Measurements from ENCODE around the gene CAND2. TPM values are rescaled to one million over a fixed set of nuclear protein-coding genes. Genes with fewer than 3 reads are reported as not detected.
"Not testable (repeated sequence)": the region's sequence is repeated elsewhere in the genome, so short reads cannot be mapped to it uniquely, and the experiment has no call there.

Gene CAND2
- total RNA-seq, 1 donor from 2014 or later: 1.1 TPM

- Mint-ChIP-seq H3K4me1 (ENCODE audit: low read depth) (no peaks in the 10 kb centered on the region), H3K4me3 (ENCODE audit: low read depth) (no peak overlapping the region), H3K36me3 (ENCODE audit: low read depth) (no peaks in the 10 kb centered on the region), H3K27ac (no peak overlapping the region), H3K27me3 (ENCODE audit: low read depth) (peaks cover 2% of the 10 kb centered on the region), H3K9me3 (no peaks in the 10 kb centered on the region)
- DNase-seq (ENCODE audit: low spot score): no peak
- intact Hi-C loops (cut with micrococcal nuclease): no loop called here
Observed at GRCh38 chr3:12774619-12775018, 21.9 kb upstream of the CAND2 start.

- H3K36me3 Mint-ChIP-seq (ENCODE audit: low read depth): no peaks in the 10 kb centered on the region
- peaks cover 2% of the 10 kb centered on the region for H3K27me3 Mint-ChIP-seq (ENCODE audit: low read depth)
- intact Hi-C loops (cut with micrococcal nuclease): no loop called here
- no peak overlapping the region for H3K4me3 Mint-ChIP-seq (ENCODE audit: low read depth)
- no peaks in the 10 kb centered on the region for H3K9me3 Mint-ChIP-seq
- H3K27ac Mint-ChIP-seq: no peak overlapping the region
- no peaks in the 10 kb centered on the region for H3K4me1 Mint-ChIP-seq (ENCODE audit: low read depth)
- no peak for DNase-seq (ENCODE audit: low spot score)
Observed at GRCh38 chr3:12775226-12775625, 21.3 kb upstream of the CAND2 start.

- intact Hi-C loops (cut with micrococcal nuclease): not testable (repeated sequence)
Observed at GRCh38 chr3:12775970-12776369, 20.5 kb upstream of the CAND2 start.

GRCh38 chr3:12777171-12777570 is 19.3 kb upstream of the CAND2 start:
- H3K27ac Mint-ChIP-seq: no peak overlapping the region

More at GRCh38 chr3:12775970-12776369, 20.5 kb upstream of the CAND2 start:
- not testable (repeated sequence) for H3K9me3 Mint-ChIP-seq; H3K4me1 Mint-ChIP-seq (ENCODE audit: low read depth); H3K36me3 Mint-ChIP-seq (ENCODE audit: low read depth); DNase-seq (ENCODE audit: low spot score); H3K4me3 Mint-ChIP-seq (ENCODE audit: low read depth); H3K27me3 Mint-ChIP-seq (ENCODE audit: low read depth); H3K27ac Mint-ChIP-seq

GRCh38 chr3:12780751-12781150 is 15.7 kb upstream of the CAND2 start:
- no peaks in the 10 kb centered on the region for H3K36me3 Mint-ChIP-seq (ENCODE audit: low read depth)
- intact Hi-C loops (cut with micrococcal nuclease): no loop called here
- no peak overlapping the region for H3K4me3 Mint-ChIP-seq (ENCODE audit: low read depth)
- H3K27ac Mint-ChIP-seq: no peak overlapping the region
- peaks cover 18% of the 10 kb centered on the region for H3K27me3 Mint-ChIP-seq (ENCODE audit: low read depth)
- H3K4me1 Mint-ChIP-seq (ENCODE audit: low read depth): no peaks in the 10 kb centered on the region
- no peaks in the 10 kb centered on the region for H3K9me3 Mint-ChIP-seq
- no peak for DNase-seq (ENCODE audit: low spot score)

More at GRCh38 chr3:12777171-12777570, 19.3 kb upstream of the CAND2 start:
- Mint-ChIP-seq H3K4me3 (ENCODE audit: low read depth) (no peak overlapping the region), H3K36me3 (ENCODE audit: low read depth) (no peaks in the 10 kb centered on the region), H3K9me3 (no peaks in the 10 kb centered on the region), H3K27me3 (ENCODE audit: low read depth) (peaks cover 5% of the 10 kb centered on the region), H3K4me1 (ENCODE audit: low read depth) (no peaks in the 10 kb centered on the region)
- intact Hi-C loops (cut with micrococcal nuclease): no loop called here
- no peak for DNase-seq (ENCODE audit: low spot score)

GRCh38 chr3:12782172-12782815 is 14.2 kb upstream of the CAND2 start:
- Mint-ChIP-seq H3K9me3 (no peaks in the 10 kb centered on the region), H3K27me3 (ENCODE audit: low read depth) (peaks cover 21% of the 10 kb centered on the region), H3K27ac (no peak overlapping the region), H3K4me3 (ENCODE audit: low read depth) (no peak overlapping the region), H3K36me3 (ENCODE audit: low read depth) (no peaks in the 10 kb centered on the region), H3K4me1 (ENCODE audit: low read depth) (no peaks in the 10 kb centered on the region)
- intact Hi-C loops (cut with micrococcal nuclease): no loop called here
- no peak for DNase-seq (ENCODE audit: low spot score)

GRCh38 chr3:12785096-12785495 is 11.4 kb upstream of the CAND2 start:
- Mint-ChIP-seq H3K27me3 (ENCODE audit: low read depth) (peaks cover 26% of the 10 kb centered on the region), H3K4me3 (ENCODE audit: low read depth) (no peak overlapping the region), H3K9me3 (no peaks in the 10 kb centered on the region), H3K27ac (no peak overlapping the region), H3K4me1 (ENCODE audit: low read depth) (no peaks in the 10 kb centered on the region), H3K36me3 (ENCODE audit: low read depth) (no peaks in the 10 kb centered on the region)
- intact Hi-C loops (cut with micrococcal nuclease): no loop called here
- DNase-seq (ENCODE audit: low spot score): no peak

- not testable (repeated sequence) for H3K9me3 Mint-ChIP-seq; H3K36me3 Mint-ChIP-seq (ENCODE audit: low read depth); H3K27ac Mint-ChIP-seq; H3K4me3 Mint-ChIP-seq (ENCODE audit: low read depth); H3K4me1 Mint-ChIP-seq (ENCODE audit: low read depth)
- DNase-seq (ENCODE audit: low spot score): peak; percentile 19
- H3K27me3 Mint-ChIP-seq (ENCODE audit: low read depth): peaks cover 24% of the 10 kb centered on the region
- intact Hi-C loops (cut with micrococcal nuclease): loop anchor here (1.0 kb wide), 2 partner anchors 23 to 105 kb away; no protein-coding TSS in a partner anchor
Observed at GRCh38 chr3:12787346-12787745, 9.1 kb upstream of the CAND2 start.

- H3K27ac Mint-ChIP-seq; H3K4me3 Mint-ChIP-seq (ENCODE audit: low read depth); H3K4me1 Mint-ChIP-seq (ENCODE audit: low read depth); H3K9me3 Mint-ChIP-seq; DNase-seq (ENCODE audit: low spot score); H3K36me3 Mint-ChIP-seq (ENCODE audit: low read depth): not testable (repeated sequence)
- intact Hi-C loops (cut with micrococcal nuclease): loop anchor here (1.0 kb wide), 2 partner anchors 22 to 104 kb away; no protein-coding TSS in a partner anchor
- peaks cover 20% of the 10 kb centered on the region for H3K27me3 Mint-ChIP-seq (ENCODE audit: low read depth)
Observed at GRCh38 chr3:12787967-12788690, 8.4 kb upstream of the CAND2 start.

GRCh38 chr3:12791430-12791829 is 5.0 kb upstream of the CAND2 start:
- no peak for DNase-seq (ENCODE audit: low spot score)

GRCh38 chr3:12793701-12794100 is 2.8 kb upstream of the CAND2 start:
- Mint-ChIP-seq H3K4me1 (ENCODE audit: low read depth) (peaks cover 3% of the 10 kb centered on the region), H3K9me3 (no peaks in the 10 kb centered on the region), H3K27me3 (ENCODE audit: low read depth) (peaks cover 33% of the 10 kb centered on the region), H3K27ac (no peak overlapping the region), H3K36me3 (ENCODE audit: low read depth) (no peaks in the 10 kb centered on the region), H3K4me3 (ENCODE audit: low read depth) (no peak overlapping the region)
- intact Hi-C loops (cut with micrococcal nuclease): no loop called here
- DNase-seq (ENCODE audit: low spot score): no peak

More at GRCh38 chr3:12791430-12791829, 5.0 kb upstream of the CAND2 start:
- H3K27me3 Mint-ChIP-seq (ENCODE audit: low read depth): peaks cover 26% of the 10 kb centered on the region
- no peak overlapping the region for H3K4me3 Mint-ChIP-seq (ENCODE audit: low read depth)
- H3K4me1 Mint-ChIP-seq (ENCODE audit: low read depth): peaks cover 3% of the 10 kb centered on the region
- no peaks in the 10 kb centered on the region for H3K36me3 Mint-ChIP-seq (ENCODE audit: low read depth)
- intact Hi-C loops (cut with micrococcal nuclease): no loop called here
- no peaks in the 10 kb centered on the region for H3K9me3 Mint-ChIP-seq
- no peak overlapping the region for H3K27ac Mint-ChIP-seq

- no peak overlapping the region for H3K27ac Mint-ChIP-seq
- H3K27me3 Mint-ChIP-seq (ENCODE audit: low read depth): peaks cover 26% of the 10 kb centered on the region
- H3K4me3 Mint-ChIP-seq (ENCODE audit: low read depth): peak overlapping the region; percentile 30
- H3K9me3 Mint-ChIP-seq: no peaks in the 10 kb centered on the region
- intact Hi-C loops (cut with micrococcal nuclease): no loop called here
- H3K36me3 Mint-ChIP-seq (ENCODE audit: low read depth): no peaks in the 10 kb centered on the region
- H3K4me1 Mint-ChIP-seq (ENCODE audit: low read depth): peaks cover 3% of the 10 kb centered on the region
- no peak for DNase-seq (ENCODE audit: low spot score)
Observed at GRCh38 chr3:12797124-12797891, 828 bp downstream of the CAND2 start.

Data from activated T-helper 2 cell treated with anti-CD3 and anti-CD28 coated beads, Interferon-gamma antibody, Interleukin-2, Interleukin-4, amounts not matched to agents 10 μg/mL and 5 μg/mL and 100 μg/mL, durations not matched to agents 14 hours and 24 hours and 36 hours (primary cell).